ENCODE data around the gene GSTK1. TPM values are rescaled to one million over a fixed set of nuclear protein-coding genes. Genes with fewer than 3 reads are reported as not detected.

The GSTK1 gene
- total and polyA plus RNA-seq, 2 experiments from 2014 or later: 224 to 243 TPM

DNA sequence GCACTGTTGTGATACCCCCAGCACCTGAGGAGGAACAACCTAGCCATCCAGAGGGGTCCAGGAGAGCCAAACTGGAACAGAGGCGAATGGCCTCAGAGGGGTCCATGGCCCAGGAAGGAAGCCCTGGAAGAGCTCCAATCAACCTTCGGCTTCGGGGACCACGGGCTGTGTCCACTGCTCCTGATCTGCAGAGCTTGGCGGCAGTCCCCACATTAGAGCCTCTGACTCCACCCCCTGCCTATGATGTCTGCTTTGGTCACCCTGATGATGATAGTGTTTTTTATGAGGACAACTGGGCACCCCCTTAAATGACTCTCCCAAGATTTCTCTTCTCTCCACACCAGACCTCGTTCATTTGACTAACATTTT lies 23.3 kb downstream of the GSTK1 start:
- TF ChIP-seq CTCF (IDR thresholded peaks at IDR 0.05; ENCODE audit: poor library complexity): no peak
- no peak for TF ChIP-seq EZH2phosphoT487 (IDR thresholded peaks at IDR 0.05; ENCODE audit: low read depth, severe bottlenecking, unreplicated experiment)
- no peak for TF ChIP-seq EZH2 (IDR thresholded peaks at IDR 0.05; ENCODE audit: borderline replicate concordance)
- Histone ChIP-seq H2AFZ (no peak overlapping the region), H4K20me1 (ENCODE audit: insufficient read depth, poor library complexity, severe bottlenecking) (peaks cover 8% of the 10 kb centered on the region), H3K4me2 (no peak overlapping the region), H3K27ac (no peak overlapping the region), H3K36me3 (replicated peaks; ENCODE audit: insufficient read depth, low read depth) (no peaks in the 10 kb centered on the region), H3K79me2 (peaks cover 29% of the 10 kb centered on the region), H3K4me1 (ENCODE audit: insufficient read depth) (peaks cover 26% of the 10 kb centered on the region), H3K9me3 (ENCODE audit: low read depth) (no peaks in the 10 kb centered on the region), H3K9me2 (replicated peaks; ENCODE audit: insufficient read depth) (no peaks in the 10 kb centered on the region), H3K4me3 (no peak overlapping the region), H3K27me3 (no peaks in the 10 kb centered on the region)
- no peak for DNase-seq (ENCODE audit: low spot score)
- WGBS (ENCODE audit: low lambda C conversion rate, missing lambda C conversion rate): 99% methylated on average over 6 of the region's 6 CpGs

- Histone ChIP-seq H3K4me1 (ENCODE audit: insufficient read depth) (peaks cover 26% of the 10 kb centered on the region), H3K4me3 (no peak overlapping the region), H2AFZ (peak overlapping the region; percentile 30), H4K20me1 (ENCODE audit: insufficient read depth, poor library complexity, severe bottlenecking) (peaks cover 8% of the 10 kb centered on the region), H3K9me2 (replicated peaks; ENCODE audit: insufficient read depth) (no peaks in the 10 kb centered on the region), H3K27me3 (no peaks in the 10 kb centered on the region), H3K36me3 (replicated peaks; ENCODE audit: insufficient read depth, low read depth) (no peaks in the 10 kb centered on the region), H3K4me2 (peak overlapping the region; percentile 88), H3K79me2 (peaks cover 38% of the 10 kb centered on the region), H3K9me3 (ENCODE audit: low read depth) (no peaks in the 10 kb centered on the region), H3K27ac (peak overlapping the region; percentile 40)
- 90% methylated on average over 17 of the region's 17 CpGs for WGBS (ENCODE audit: low lambda C conversion rate, missing lambda C conversion rate)
- TF ChIP-seq CTCF (IDR thresholded peaks at IDR 0.05; ENCODE audit: poor library complexity) (no peak), EZH2phosphoT487 (IDR thresholded peaks at IDR 0.05; ENCODE audit: low read depth, severe bottlenecking, unreplicated experiment) (no peak), EZH2 (IDR thresholded peaks at IDR 0.05; ENCODE audit: borderline replicate concordance) (no peak)
- DNase-seq (ENCODE audit: low spot score): no peak
Measured at GRCh38 chr7:143287339-143287934, 24.2 kb downstream of the GSTK1 start.

- H3K4me2 ChIP-seq: peak within 1 kb of the TSS; percentile 88
- H2AFZ ChIP-seq: peak within 1 kb of the TSS; percentile 76
- H3K27me3 ChIP-seq: no peaks in the 10 kb centered on the region
- 2% methylated on average over 59 of the region's 84 CpGs for WGBS (ENCODE audit: low lambda C conversion rate, missing lambda C conversion rate)
- no peaks in the 10 kb centered on the region for H3K36me3 ChIP-seq (replicated peaks; ENCODE audit: insufficient read depth, low read depth)
- DNase-seq (ENCODE audit: low spot score): peak; percentile 99
- H3K79me2 ChIP-seq: peaks cover 43% of the 10 kb centered on the region
- no peaks in the 10 kb centered on the region for H3K9me3 ChIP-seq (ENCODE audit: low read depth)
- H3K4me3 ChIP-seq: peak within 1 kb of the TSS; percentile 90
- peak; percentile 36 for TF ChIP-seq CTCF (IDR thresholded peaks at IDR 0.05; ENCODE audit: poor library complexity)
- no peak for TF ChIP-seq EZH2phosphoT487 (IDR thresholded peaks at IDR 0.05; ENCODE audit: low read depth, severe bottlenecking, unreplicated experiment)
- H3K27ac ChIP-seq: peak within 1 kb of the TSS; percentile 87
- H3K4me1 ChIP-seq (ENCODE audit: insufficient read depth): peaks cover 26% of the 10 kb centered on the region
- H4K20me1 ChIP-seq (ENCODE audit: insufficient read depth, poor library complexity, severe bottlenecking): peaks cover 8% of the 10 kb centered on the region
- H3K9me2 ChIP-seq (replicated peaks; ENCODE audit: insufficient read depth): no peaks in the 10 kb centered on the region
Measured at GRCh38 chr7:143287935-143288826, 24.9 kb downstream of the GSTK1 start, which contains the start of gene CASP2. Gene CASP2, plus strand, starts transcription at chr7:143288351. Its CDS starts 105 bp downstream, at chr7:143288456.

All from hepatocyte (in vitro differentiated cells).